Neutrophil (primary cell): Measurements from ENCODE around the gene OR51E1.

Experiments
- H3K27ac ChIP-seq: fragments of 200-600 bp; sonication (generic); 2 replicates; pipeline ENCODE4 v1.5.1; 2016; ENCODE audit warnings: mild to moderate bottlenecking, moderate library complexity
- H3K27me3 ChIP-seq: fragments of 200-600 bp; sonication (generic); 2 replicates; pipeline ENCODE4 v1.6.0; 2016; ENCODE audit warnings: mild to moderate bottlenecking
- H3K36me3 ChIP-seq: fragments of 200-600 bp; sonication (generic); 2 replicates; pipeline ENCODE4 v1.5.1; 2017
- H3K4me1 ChIP-seq, 2 experiments: fragments of 200-600 bp in 1 of 2; sonication (generic) in 1 of 2; 1 replicate in 1 of 2; 2 replicates in 1 of 2; pipeline versions ENCODE4 v1.5.1 to v1.6.1; 2013 to 2016; ENCODE audit warnings: low read depth in 1 of 2, low read length in 1 of 2, mild to moderate bottlenecking in 1 of 2, moderate library complexity in 1 of 2; ENCODE audit not compliant: control insufficient read depth in 1 of 2, insufficient read depth in 1 of 2
- H3K4me3 ChIP-seq, 2 experiments: fragments of 200-600 bp in 1 of 2; sonication (generic) in 1 of 2; 1 replicate in 1 of 2; 2 replicates in 1 of 2; pipeline ENCODE4 v1.5.1; 2013 to 2016; ENCODE audit warnings: low read depth in 1 of 2, low read length in 1 of 2, mild to moderate bottlenecking in 1 of 2, moderate library complexity in 1 of 2
- H3K9me3 ChIP-seq: fragments of 200-600 bp; sonication (generic); 2 replicates; pipeline ENCODE4 v1.5.1; 2016
- TF ChIP-seq, protein P1 (sequence below): fragments of 200-600 bp; sonication (generic); IDR thresholded peaks from 2 replicates; pipeline ENCODE4 v1.5.1; 2016; ENCODE audit warnings: antibody characterized with exemption

OR51E1 gene

DNA sequence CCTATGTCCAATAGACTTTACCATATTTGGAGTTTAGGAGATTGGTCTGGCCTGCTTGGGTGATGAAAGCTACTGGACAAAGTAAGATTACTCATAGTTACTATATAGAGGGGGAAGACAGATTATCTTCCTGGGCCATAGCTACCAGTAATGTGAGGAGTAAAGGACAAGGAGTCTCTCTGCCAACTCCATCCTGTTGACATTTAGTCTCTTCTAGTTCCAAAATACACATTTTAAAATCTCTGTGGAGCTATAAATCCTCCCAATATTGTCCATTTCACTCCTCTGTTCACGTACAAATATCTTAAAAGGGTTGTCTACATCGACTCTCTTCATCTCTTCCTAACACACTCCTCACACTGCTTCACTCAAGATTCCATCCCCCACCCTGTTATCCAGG is 7.6 kb upstream of the OR51E1 start:
- Histone ChIP-seq H3K36me3 (no peaks in the 10 kb centered on the region), H3K27me3 (peaks cover 29% of the 10 kb centered on the region), H3K4me3 (no peak overlapping the region), H3K27ac (no peak overlapping the region), H3K4me1 (no peaks in the 10 kb centered on the region), H3K9me3 (no peaks in the 10 kb centered on the region)
- TF ChIP-seq, protein P1, sequence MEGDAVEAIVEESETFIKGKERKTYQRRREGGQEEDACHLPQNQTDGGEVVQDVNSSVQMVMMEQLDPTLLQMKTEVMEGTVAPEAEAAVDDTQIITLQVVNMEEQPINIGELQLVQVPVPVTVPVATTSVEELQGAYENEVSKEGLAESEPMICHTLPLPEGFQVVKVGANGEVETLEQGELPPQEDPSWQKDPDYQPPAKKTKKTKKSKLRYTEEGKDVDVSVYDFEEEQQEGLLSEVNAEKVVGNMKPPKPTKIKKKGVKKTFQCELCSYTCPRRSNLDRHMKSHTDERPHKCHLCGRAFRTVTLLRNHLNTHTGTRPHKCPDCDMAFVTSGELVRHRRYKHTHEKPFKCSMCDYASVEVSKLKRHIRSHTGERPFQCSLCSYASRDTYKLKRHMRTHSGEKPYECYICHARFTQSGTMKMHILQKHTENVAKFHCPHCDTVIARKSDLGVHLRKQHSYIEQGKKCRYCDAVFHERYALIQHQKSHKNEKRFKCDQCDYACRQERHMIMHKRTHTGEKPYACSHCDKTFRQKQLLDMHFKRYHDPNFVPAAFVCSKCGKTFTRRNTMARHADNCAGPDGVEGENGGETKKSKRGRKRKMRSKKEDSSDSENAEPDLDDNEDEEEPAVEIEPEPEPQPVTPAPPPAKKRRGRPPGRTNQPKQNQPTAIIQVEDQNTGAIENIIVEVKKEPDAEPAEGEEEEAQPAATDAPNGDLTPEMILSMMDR, result no peak

- Histone ChIP-seq H3K9me3 (no peaks in the 10 kb centered on the region), H3K27ac (no peak within 1 kb of the TSS), H3K4me1 (no peaks in the 10 kb centered on the region), H3K4me3 (no peak within 1 kb of the TSS), H3K27me3 (peaks cover 35% of the 10 kb centered on the region), H3K36me3 (no peaks in the 10 kb centered on the region)
- TF ChIP-seq, protein P1, result peak; percentile 75
These were observed 6.7 kb upstream of the OR51E1 start, which contains the start of gene OR51D1 for GRCh38 chr11:4636962-4637661. Gene OR51D1 (plus strand): TSS chr11:4637477. CDS start chr11:4639791, 2,314 bp downstream.

- peaks cover 35% of the 10 kb centered on the region for H3K27me3 ChIP-seq
- H3K4me3 ChIP-seq, result no peak overlapping the region
- H3K9me3 ChIP-seq, result no peaks in the 10 kb centered on the region
- no peaks in the 10 kb centered on the region for H3K36me3 ChIP-seq
- H3K27ac ChIP-seq, result no peak overlapping the region
- TF ChIP-seq, protein P1, result no peak
- no peaks in the 10 kb centered on the region for H3K4me1 ChIP-seq
These were observed 6.1 kb upstream of the OR51E1 start for GRCh38 chr11:4637662-4638047.

DNA sequence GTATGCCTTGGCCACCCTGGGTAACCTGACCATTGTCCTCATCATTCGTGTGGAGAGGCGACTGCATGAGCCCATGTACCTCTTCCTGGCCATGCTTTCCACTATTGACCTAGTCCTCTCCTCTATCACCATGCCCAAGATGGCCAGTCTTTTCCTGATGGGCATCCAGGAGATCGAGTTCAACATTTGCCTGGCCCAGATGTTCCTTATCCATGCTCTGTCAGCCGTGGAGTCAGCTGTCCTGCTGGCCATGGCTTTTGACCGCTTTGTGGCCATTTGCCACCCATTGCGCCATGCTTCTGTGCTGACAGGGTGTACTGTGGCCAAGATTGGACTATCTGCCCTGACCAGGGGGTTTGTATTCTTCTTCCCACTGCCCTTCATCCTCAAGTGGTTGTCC is 3.9 kb upstream of the OR51E1 start:
- H3K27ac ChIP-seq, result no peak overlapping the region
- H3K4me3 ChIP-seq, result no peak overlapping the region
- TF ChIP-seq, protein P1, result no peak
- no peaks in the 10 kb centered on the region for H3K9me3 ChIP-seq
- peaks cover 40% of the 10 kb centered on the region for H3K27me3 ChIP-seq
- H3K36me3 ChIP-seq, result no peaks in the 10 kb centered on the region
- H3K4me1 ChIP-seq, result no peaks in the 10 kb centered on the region

DNA sequence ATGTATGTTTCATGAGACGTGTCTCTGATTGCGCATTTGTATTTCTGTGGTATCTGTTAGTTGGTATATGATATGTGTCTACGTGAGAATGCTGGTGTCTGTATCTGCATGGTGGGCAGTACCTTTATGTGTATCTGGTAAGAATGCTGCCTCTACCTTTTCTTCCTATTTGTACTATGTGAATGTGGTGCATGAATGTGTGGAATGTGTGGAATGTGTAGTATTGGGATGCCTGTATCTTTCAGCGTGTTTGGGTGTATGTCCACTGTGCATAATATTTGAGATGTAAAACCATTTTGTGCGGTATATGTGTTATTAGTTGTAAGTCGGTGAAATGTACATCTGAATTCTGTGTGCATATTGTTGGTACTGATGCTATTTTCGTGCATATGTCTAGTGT is 2.3 kb upstream of the OR51E1 start:
- H3K27me3 ChIP-seq, result peaks cover 28% of the 10 kb centered on the region
- H3K4me1 ChIP-seq, result no peaks in the 10 kb centered on the region
- H3K9me3 ChIP-seq, result no peaks in the 10 kb centered on the region
- no peaks in the 10 kb centered on the region for H3K36me3 ChIP-seq
- TF ChIP-seq, protein P1, result no peak
- H3K27ac ChIP-seq, result no peak overlapping the region
- H3K4me3 ChIP-seq, result no peak overlapping the region
